Transverse colon (tissue), 4 donors: ENCODE measurements around the gene ADD3. TPM values are rescaled to one million over a fixed set of nuclear protein-coding genes. Genes with fewer than 3 reads are reported as not detected.
"Not testable (repeated sequence)": the region's sequence is repeated elsewhere in the genome, so short reads cannot be mapped to it uniquely, and the experiment has no call there.

Experiments
- DNase-seq: peaks from one replicate; pipeline ENCODE4 v3.0.0-alpha.2; 2019
- H3K27ac ChIP-seq, 4 donors: fragments of 200-600 bp; sonication (generic); 2 replicates each; pipeline ENCODE4 v1.5.1; 2016 to 2018; ENCODE audit warnings: inconsistent platforms in 4 of 4
- H3K27me3 ChIP-seq: fragments of 200-600 bp; sonication (generic); 2 replicates; pipeline ENCODE4 v1.5.1; 2017; ENCODE audit warnings: inconsistent platforms
- H3K36me3 ChIP-seq, 4 donors: fragments of 200-600 bp; sonication (generic); 2 replicates each; pipeline ENCODE4 v1.5.1; 2017 to 2019; ENCODE audit warnings: inconsistent platforms in 4 of 4
- H3K4me1 ChIP-seq, 4 donors: fragments of 200-600 bp; sonication (generic); 2 replicates each; pipeline ENCODE4 v1.5.1; 2017 to 2020; ENCODE audit warnings: inconsistent platforms in 4 of 4
- H3K4me3 ChIP-seq, 4 donors: fragments of 200-600 bp; sonication (generic); 1 replicate in 1 of 4; 2 replicates in 3 of 4; pipeline versions ENCODE4 v1.5.1 to v1.6.1; 2017 to 2019; ENCODE audit warnings: inconsistent platforms in 4 of 4
- H3K9me3 ChIP-seq, 2 donors: fragments of 200-600 bp; sonication (generic); 2 replicates each; pipeline ENCODE4 v1.5.1; 2017 to 2019; ENCODE audit warnings: inconsistent platforms in 2 of 2
- EP300 ChIP-seq: sonication (generic); formaldehyde crosslinking; IDR thresholded peaks from one replicate; pipeline ENCODE4 v1.6.1; 2017; ENCODE audit warnings: antibody characterized with exemption, low read depth
- POLR2A ChIP-seq: fragments of 450-650 bp; IDR thresholded peaks from one replicate; pipeline ENCODE4 v1.6.1; 2016; ENCODE audit warnings: antibody characterized with exemption, mild to moderate bottlenecking, moderate library complexity
- POLR2AphosphoS5 ChIP-seq, 3 donors: sonication (generic); formaldehyde crosslinking; IDR thresholded peaks; one replicate each; pipeline ENCODE4 v1.6.1; 2016; ENCODE audit warnings: antibody characterized with exemption in 3 of 3
- WGBS, 2 donors: methylation state at CpG; one replicate each; pipeline ENCODE4 v1.1.5; 2018; ENCODE audit warnings: low coverage in 1 of 2; 5-methylcytosine and 5-hydroxymethylcytosine counted together
- in situ Hi-C, 4 donors: fragments of 200-750 bp; cut with MboI; loops; one replicate each; pipeline versions ENCODE4 v1.15.0 to v1.15.1; 2017; ENCODE audit warnings: low sequenced_read_pairs in 3 of 4, low pct_ligation_motif_present in 1 of 4, low pct_unique_long_range_greater_than_20kb in 1 of 4
- intact Hi-C: fragments of 100-400 bp; cut with DNase I; formaldehyde crosslinking; loops from one replicate; pipeline ENCODE4 v1.15.1; 2023; ENCODE audit warnings: low total_unique reads
- total RNA-seq, 4 donors: library from RNA; depleted of rRNA; stranded (reverse); fragments of >200 nt; gene quantifications; one replicate each; pipeline ENCODE4 v1.1.0, GENCODE V29; 2016
- TF ChIP-seq, protein P1 (sequence below), 5 experiments: fragments of 200-600 bp in 3 of 5; fragments of 450-650 bp in 2 of 5; sonication (generic) in 3 of 5; IDR thresholded peaks; 1 replicate in 2 of 5; 2 replicates in 3 of 5; pipeline ENCODE4 v1.5.1; 2016 to 2017; ENCODE audit warnings: antibody characterized with exemption in 5 of 5, inconsistent platforms in 3 of 5, mild to moderate bottlenecking in 2 of 5, moderate library complexity in 1 of 5

ADD3 gene
- total RNA-seq, 4 donors from 2014 or later, result 175 to 342 (median 258) TPM

- Histone ChIP-seq H3K9me3 (peaks cover 0 to 9% of the 10 kb centered on the region in 2 donors), H3K4me3 (no peak overlapping the region), H3K36me3 (no peaks in the 10 kb centered on the region), H3K27ac (no peak overlapping the region), H3K27me3 (no peaks in the 10 kb centered on the region), H3K4me1 (peaks cover 0 to 4% (median under 1%) of the 10 kb centered on the region in 4 donors)
- 90 to 91% methylated on average over 1 to 2 of the region's 2 CpGs for WGBS, 2 donors
- intact Hi-C loops, result no loop called here
- DNase-seq, result no peak
- in situ Hi-C loops, result no loop called here
- TF ChIP-seq POLR2A (no peak), POLR2AphosphoS5 (IDR thresholded peaks at IDR 0.05) (no peak)
- TF ChIP-seq, protein P1, sequence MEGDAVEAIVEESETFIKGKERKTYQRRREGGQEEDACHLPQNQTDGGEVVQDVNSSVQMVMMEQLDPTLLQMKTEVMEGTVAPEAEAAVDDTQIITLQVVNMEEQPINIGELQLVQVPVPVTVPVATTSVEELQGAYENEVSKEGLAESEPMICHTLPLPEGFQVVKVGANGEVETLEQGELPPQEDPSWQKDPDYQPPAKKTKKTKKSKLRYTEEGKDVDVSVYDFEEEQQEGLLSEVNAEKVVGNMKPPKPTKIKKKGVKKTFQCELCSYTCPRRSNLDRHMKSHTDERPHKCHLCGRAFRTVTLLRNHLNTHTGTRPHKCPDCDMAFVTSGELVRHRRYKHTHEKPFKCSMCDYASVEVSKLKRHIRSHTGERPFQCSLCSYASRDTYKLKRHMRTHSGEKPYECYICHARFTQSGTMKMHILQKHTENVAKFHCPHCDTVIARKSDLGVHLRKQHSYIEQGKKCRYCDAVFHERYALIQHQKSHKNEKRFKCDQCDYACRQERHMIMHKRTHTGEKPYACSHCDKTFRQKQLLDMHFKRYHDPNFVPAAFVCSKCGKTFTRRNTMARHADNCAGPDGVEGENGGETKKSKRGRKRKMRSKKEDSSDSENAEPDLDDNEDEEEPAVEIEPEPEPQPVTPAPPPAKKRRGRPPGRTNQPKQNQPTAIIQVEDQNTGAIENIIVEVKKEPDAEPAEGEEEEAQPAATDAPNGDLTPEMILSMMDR (IDR thresholded peaks at IDR 0.05), result no peak
These were observed 36.9 kb downstream of the ADD3 start for GRCh38 chr10:110044681-110045080.

DNA sequence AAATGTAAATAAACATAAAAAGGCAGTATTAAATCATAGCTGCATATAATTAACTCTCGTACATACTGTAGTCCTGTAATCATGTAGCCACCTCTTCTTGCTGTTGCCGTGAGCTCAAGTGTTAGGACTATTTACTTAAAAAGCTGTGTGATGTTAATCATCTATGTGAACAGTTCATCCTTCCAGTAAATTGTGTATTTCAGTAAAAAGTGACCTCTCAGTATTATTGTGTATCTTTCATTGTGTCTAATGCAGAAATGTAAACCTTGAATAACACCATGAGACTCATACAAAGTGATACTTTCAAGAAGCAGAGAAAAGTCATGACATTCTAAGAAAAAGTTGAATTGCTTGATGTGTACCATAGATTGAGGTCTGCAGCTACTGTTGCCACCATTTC, 38.0 kb downstream of the ADD3 start:
- WGBS, 2 donors, result 41 to 54% methylated on average over 2 of the region's 2 CpGs
- intact Hi-C loops (no loop called here), in situ Hi-C loops (no loop called here)
- H3K4me1 ChIP-seq, result peaks cover 0 to 4% (median 2%) of the 10 kb centered on the region in 4 donors
- H3K9me3 ChIP-seq, result peaks cover 0 to 9% of the 10 kb centered on the region in 2 donors
- H3K27ac ChIP-seq, result no peak overlapping the region
- no peak overlapping the region for H3K4me3 ChIP-seq
- no peak for TF ChIP-seq POLR2AphosphoS5 (IDR thresholded peaks at IDR 0.05)
- TF ChIP-seq EP300, result no peak
- TF ChIP-seq POLR2A, result no peak
- TF ChIP-seq, protein P1 (IDR thresholded peaks at IDR 0.05), result no peak
- no peaks in the 10 kb centered on the region for H3K27me3 ChIP-seq
- DNase-seq, result no peak
- H3K36me3 ChIP-seq, result no peaks in the 10 kb centered on the region

DNA sequence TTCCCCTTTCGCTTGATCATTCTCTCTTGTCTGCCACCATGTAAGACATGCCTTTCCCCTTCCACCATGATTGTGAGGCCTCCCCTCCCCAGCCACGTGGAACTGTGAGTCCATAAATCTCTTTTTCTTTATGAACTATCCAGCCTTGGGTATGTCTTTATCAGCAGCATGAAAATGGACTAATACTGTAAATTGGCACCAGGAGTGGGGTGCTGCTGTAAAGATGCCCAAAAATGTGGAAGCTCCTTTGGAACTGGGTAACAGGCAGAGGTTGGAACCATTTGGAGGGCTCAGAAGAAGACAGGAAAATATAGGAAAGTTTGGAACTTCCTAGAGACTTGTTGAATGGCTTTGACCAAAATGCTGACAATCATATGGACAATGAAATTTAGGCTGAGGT, 40.4 kb downstream of the ADD3 start:
- 95 to 100% methylated on average over 1 to 2 of the region's 2 CpGs for WGBS, 2 donors
- H3K36me3 ChIP-seq, H3K4me3 ChIP-seq, in situ Hi-C loops, H3K9me3 ChIP-seq, DNase-seq, H3K27me3 ChIP-seq, intact Hi-C loops, H3K27ac ChIP-seq: not testable (repeated sequence)
- H3K4me1 ChIP-seq, result peaks cover 0 to 17% (median 3%) of the 10 kb centered on the region in 4 donors

DNA sequence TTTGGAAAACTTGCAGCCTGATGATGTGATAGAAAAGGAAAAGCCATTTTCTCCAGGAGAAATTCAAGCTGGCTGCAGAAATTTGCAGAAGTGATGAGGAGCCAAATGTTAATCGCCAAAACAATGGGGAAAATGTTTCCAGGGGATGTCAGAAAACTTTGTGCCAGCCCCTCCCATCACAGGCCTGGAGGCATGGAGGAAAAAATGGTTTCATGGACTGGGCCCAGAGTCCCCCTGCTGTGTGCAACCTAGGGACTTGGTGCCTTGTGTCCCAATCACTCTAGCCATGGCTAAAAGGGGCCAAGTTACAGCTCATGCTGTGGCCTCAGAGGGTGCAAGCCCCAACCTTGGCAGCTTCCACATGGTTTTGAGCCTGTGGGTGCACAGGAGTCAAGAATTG, 41.0 kb downstream of the ADD3 start:
- 100% methylated on average over 1 of the region's 1 CpG for whole genome bisulfite sequencing, 2 donors

DNA sequence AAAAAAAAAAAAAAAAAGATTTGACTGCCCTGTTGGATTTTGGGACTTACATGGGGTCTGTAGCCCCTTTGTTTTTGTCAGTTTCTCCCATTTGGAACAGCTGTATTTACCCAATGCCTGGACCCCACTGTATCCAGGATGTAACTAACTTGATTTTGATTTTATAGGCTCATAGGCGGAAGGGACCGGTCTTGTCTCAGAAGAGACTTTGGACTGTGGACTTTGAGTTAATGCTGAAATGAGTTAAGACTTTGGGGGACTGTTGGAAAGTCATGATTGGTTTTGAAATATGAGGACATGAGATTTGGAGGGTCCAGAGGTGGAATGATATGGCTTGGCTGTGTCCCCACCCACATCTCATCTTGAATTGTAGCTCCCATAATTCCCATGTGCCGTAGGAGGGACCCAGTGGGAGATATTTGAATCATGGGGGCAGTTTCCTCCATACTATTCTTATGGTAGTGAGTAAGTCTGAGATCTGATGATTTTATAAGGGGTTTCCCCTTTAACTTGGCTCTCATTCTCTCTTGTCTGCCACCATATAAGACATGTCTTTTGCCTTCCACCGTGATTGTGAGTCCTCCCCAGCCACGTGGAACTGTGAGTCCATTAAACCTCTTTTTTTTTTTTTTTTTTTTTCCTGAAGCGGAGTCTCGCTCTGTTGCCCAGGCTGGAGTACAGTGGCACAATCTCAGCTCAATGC, 42.3 kb downstream of the ADD3 start:
- H3K27ac ChIP-seq, H3K27me3 ChIP-seq, intact Hi-C loops, H3K4me3 ChIP-seq, in situ Hi-C loops, DNase-seq, H3K9me3 ChIP-seq, H3K36me3 ChIP-seq: not testable (repeated sequence)
- WGBS, 2 donors, result 65 to 82% methylated on average over 2 to 7 of the region's 7 CpGs
- peaks cover 0 to 20% (median 1%) of the 10 kb centered on the region in 4 donors for H3K4me1 ChIP-seq

More for the DNA sequence above, 41.0 kb downstream of the ADD3 start:
- Histone ChIP-seq H3K9me3 (peaks cover 0 to 9% of the 10 kb centered on the region in 2 donors), H3K4me3 (no peak overlapping the region), H3K27ac (no peak overlapping the region), H3K27me3 (no peaks in the 10 kb centered on the region), H3K4me1 (peaks cover 0 to 19% (median 2%) of the 10 kb centered on the region in 4 donors), H3K36me3 (no peaks in the 10 kb centered on the region)
- TF ChIP-seq EP300 (no peak), POLR2AphosphoS5 (IDR thresholded peaks at IDR 0.05) (no peak)
- TF ChIP-seq, protein P1 (IDR thresholded peaks at IDR 0.05), result no peak
- intact Hi-C loops (no loop called here), in situ Hi-C loops (no loop called here)
- no peak for DNase-seq
